ENCODE data around the gene PLCB2. TPM values are rescaled to one million over a fixed set of nuclear protein-coding genes. Genes with fewer than 3 reads are reported as not detected.
A peak's percentile ranks its signal among the peaks of the same experiment; 100 is the strongest.

Gene PLCB2
- total RNA-seq, 1 donor = 0.27 TPM

GRCh38 chr15:40290545-40290917 is 17.2 kb downstream of the PLCB2 start:
- DNase-seq (ENCODE audit: low read depth) = no peak
- no peak overlapping the region for H3K4me3 ChIP-seq (ENCODE audit: low read depth, low read length)
- no peak for TF ChIP-seq CTCF (IDR thresholded peaks at IDR 0.05; ENCODE audit: insufficient read depth, low read length)

- no peak for TF ChIP-seq CTCF (IDR thresholded peaks at IDR 0.05; ENCODE audit: insufficient read depth, low read length)
- DNase-seq (ENCODE audit: low read depth) = peak; percentile 27
- H3K4me3 ChIP-seq (ENCODE audit: low read depth, low read length) = no peak overlapping the region
Observed at GRCh38 chr15:40289140-40289775, 18.5 kb downstream of the PLCB2 start.

- DNase-seq (ENCODE audit: low read depth) = peak; percentile 25
- no peak overlapping the region for H3K4me3 ChIP-seq (ENCODE audit: low read depth, low read length)
- TF ChIP-seq CTCF (IDR thresholded peaks at IDR 0.05; ENCODE audit: insufficient read depth, low read length) = no peak
Observed at GRCh38 chr15:40287968-40288367, 19.8 kb downstream of the PLCB2 start.

GRCh38 chr15:40287505-40287904 is 20.2 kb downstream of the PLCB2 start:
- TF ChIP-seq CTCF (IDR thresholded peaks at IDR 0.05; ENCODE audit: insufficient read depth, low read length) = no peak
- H3K4me3 ChIP-seq (ENCODE audit: low read depth, low read length) = no peak overlapping the region
- no peak for DNase-seq (ENCODE audit: low read depth)

- TF ChIP-seq CTCF (IDR thresholded peaks at IDR 0.05; ENCODE audit: insufficient read depth, low read length) = no peak
- no peak overlapping the region for H3K4me3 ChIP-seq (ENCODE audit: low read depth, low read length)
- DNase-seq (ENCODE audit: low read depth) = no peak
Observed at GRCh38 chr15:40286794-40287193, 20.9 kb downstream of the PLCB2 start.

- H3K4me3 ChIP-seq (ENCODE audit: low read depth, low read length) = no peak overlapping the region
- TF ChIP-seq CTCF (IDR thresholded peaks at IDR 0.05; ENCODE audit: insufficient read depth, low read length) = no peak
- DNase-seq (ENCODE audit: low read depth) = no peak
Observed at GRCh38 chr15:40286061-40286532, 21.6 kb downstream of the PLCB2 start.

- DNase-seq (ENCODE audit: low read depth) = no peak
Observed at GRCh38 chr15:40285554-40286011, 22.2 kb downstream of the PLCB2 start.

More at GRCh38 chr15:40285554-40286011, 22.2 kb downstream of the PLCB2 start:
- H3K4me3 ChIP-seq (ENCODE audit: low read depth, low read length) = no peak overlapping the region
- no peak for TF ChIP-seq CTCF (IDR thresholded peaks at IDR 0.05; ENCODE audit: insufficient read depth, low read length)
